ENCODE measurements around the gene ROBO2.

The ROBO2 gene

GRCh38 chr3:77071364-77071763 lies 31.5 kb downstream of the ROBO2 start:
- no peak for TF ChIP-seq ZBTB17 (tag by site-specific recombination; IDR thresholded peaks at IDR 0.05)
- TF ChIP-seq PRDM6 (tag by site-specific recombination; IDR thresholded peaks at IDR 0.05): peak; percentile 70
- TF ChIP-seq ZBTB49 (tag by site-specific recombination; IDR thresholded peaks at IDR 0.05; ENCODE audit: low read depth): no peak
- TF ChIP-seq ZEB2 (tag by site-specific recombination; IDR thresholded peaks at IDR 0.05): no peak
- no peak for TF ChIP-seq SALL2 (tag by site-specific recombination; IDR thresholded peaks at IDR 0.05; ENCODE audit: borderline replicate concordance)
- no peak for TF ChIP-seq SCRT2 (tag by site-specific recombination; IDR thresholded peaks at IDR 0.05)
- no peaks in the 10 kb centered on the region for H3K9me3 ChIP-seq (ENCODE audit: control insufficient read depth, insufficient read depth, low read depth, low read length)
- H3K36me3 ChIP-seq (ENCODE audit: control insufficient read depth in 2 of 2, insufficient read depth in 1 of 2, low read length in 2 of 2): no peaks in the 10 kb centered on the region
- ChIA-PET POLR2A (no interaction called here), CTCF (no interaction called here)
- no peaks in the 10 kb centered on the region for H3K4me1 ChIP-seq (ENCODE audit: control insufficient read depth, insufficient read depth, low read length)
- H3K27ac ChIP-seq (ENCODE audit: extremely low read depth, low read depth, low read length): no peak overlapping the region
- H3K4me3 ChIP-seq (ENCODE audit: low read depth, low read length): no peak overlapping the region

- Histone ChIP-seq H3K27ac (ENCODE audit: extremely low read depth, low read depth, low read length) (no peak overlapping the region), H3K36me3 (ENCODE audit: control insufficient read depth in 2 of 2, insufficient read depth in 1 of 2, low read length in 2 of 2) (no peaks in the 10 kb centered on the region), H3K4me1 (ENCODE audit: control insufficient read depth, insufficient read depth, low read length) (no peaks in the 10 kb centered on the region), H3K4me3 (ENCODE audit: low read depth, low read length) (no peak overlapping the region), H3K9me3 (ENCODE audit: control insufficient read depth, insufficient read depth, low read depth, low read length) (no peaks in the 10 kb centered on the region)
- CTCF ChIA-PET: no interaction called here
- POLR2A ChIA-PET: no interaction called here
- TF ChIP-seq GFI1B (tag by site-specific recombination; IDR thresholded peaks at IDR 0.05): no peak
- TF ChIP-seq ATF2 (tag by site-specific recombination; IDR thresholded peaks at IDR 0.05; ENCODE audit: low read depth): no peak
- no peak for TF ChIP-seq ZNF423 (tag by site-specific recombination; IDR thresholded peaks at IDR 0.05)
- no peak for TF ChIP-seq ZNF654 (tag by site-specific recombination; IDR thresholded peaks at IDR 0.05; ENCODE audit: low read depth)
- no peak for TF ChIP-seq PRDM2 (tag by site-specific recombination; IDR thresholded peaks at IDR 0.05; ENCODE audit: borderline replicate concordance)
- TF ChIP-seq INSM2 (tag by site-specific recombination; IDR thresholded peaks at IDR 0.05): no peak
- TF ChIP-seq ZNF561 (tag by site-specific recombination; IDR thresholded peaks at IDR 0.05; ENCODE audit: borderline replicate concordance): no peak
- TF ChIP-seq OVOL3 (tag by site-specific recombination; IDR thresholded peaks at IDR 0.05): no peak
- TF ChIP-seq ZBTB17 (tag by site-specific recombination; IDR thresholded peaks at IDR 0.05): no peak
- TF ChIP-seq ZNF311 (tag by site-specific recombination; IDR thresholded peaks at IDR 0.05; ENCODE audit: borderline replicate concordance): no peak
- no peak for TF ChIP-seq ZNF155 (tag by site-specific recombination; IDR thresholded peaks at IDR 0.05)
- no peak for TF ChIP-seq ZNF530 (tag by site-specific recombination; IDR thresholded peaks at IDR 0.05; ENCODE audit: low read depth)
- no peak for TF ChIP-seq TCF7L2 (IDR thresholded peaks at IDR 0.05; ENCODE audit: borderline replicate concordance, low read depth, low read length)
- no peak for TF ChIP-seq FEZF1 (tag by site-specific recombination; IDR thresholded peaks at IDR 0.05)
- no peak for TF ChIP-seq ZNF335 (tag by site-specific recombination; conservative IDR thresholded peaks at IDR 0.05)
- no peak for TF ChIP-seq ZNF354C (tag by site-specific recombination; IDR thresholded peaks at IDR 0.05; ENCODE audit: borderline replicate concordance, low read depth)
- TF ChIP-seq ZNF175 (tag by site-specific recombination; IDR thresholded peaks at IDR 0.05): no peak
- no peak for TF ChIP-seq WT1 (tag by site-specific recombination; IDR thresholded peaks at IDR 0.05)
Observed at GRCh38 chr3:77071809-77072208, 31.9 kb downstream of the ROBO2 start.

Data from HEK293 (cell line).